ENCODE measurements around the gene BLM. TPM values are rescaled to one million over a fixed set of nuclear protein-coding genes. Genes with fewer than 3 reads are reported as not detected.

BLM gene
- total RNA-seq, 6 experiments from 2014 or later: 2.8 to 7.7 (median 6.1) TPM

DNA sequence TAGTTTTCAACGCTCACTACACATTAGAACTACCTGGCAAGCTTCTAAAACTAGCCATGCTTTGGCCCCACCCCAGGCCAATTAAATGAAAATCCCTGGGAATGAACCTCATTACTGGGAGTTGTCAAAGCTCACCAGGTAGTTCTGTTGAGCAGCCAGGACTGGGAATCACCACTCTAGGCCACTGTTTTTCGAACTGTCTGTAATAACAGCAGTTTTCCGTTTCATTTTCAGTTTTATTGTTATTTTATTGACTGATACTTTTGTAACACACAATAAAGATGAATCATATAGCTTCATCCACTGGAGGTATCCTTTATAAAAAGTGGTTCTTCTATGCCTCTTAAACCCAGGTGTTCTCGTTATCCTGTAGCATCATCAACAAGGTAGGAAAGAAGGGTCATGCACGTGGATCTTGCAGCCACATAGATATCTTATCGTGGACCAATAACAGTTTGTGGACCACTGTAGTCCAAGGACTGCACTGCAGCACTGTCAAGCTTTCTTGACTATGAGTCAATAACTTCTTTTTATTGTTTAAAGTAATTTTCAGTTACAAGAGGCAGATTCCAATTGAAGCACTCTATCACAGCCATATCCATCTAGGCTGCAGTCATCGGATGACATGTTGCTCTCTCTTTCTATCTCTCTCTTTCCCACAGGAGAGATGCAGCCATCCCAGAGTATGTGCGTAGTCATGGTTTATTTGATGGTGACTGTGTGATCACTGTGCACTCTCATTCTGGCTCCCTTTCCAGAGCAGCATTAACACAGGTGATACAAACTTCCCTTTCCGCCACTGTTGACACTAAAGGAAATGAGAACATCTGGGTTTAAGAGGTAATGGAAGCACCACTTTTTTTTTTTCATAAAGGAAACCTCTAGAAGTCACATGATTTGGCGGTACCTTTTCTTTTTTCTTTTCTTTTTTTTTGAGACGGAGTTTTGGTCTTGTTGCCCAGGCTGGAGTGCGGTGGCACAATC is 39.0 kb upstream of the BLM start:
- peaks cover 16% of the 10 kb centered on the region for H3K27me3 Mint-ChIP-seq (ENCODE audit: insufficient read depth)
- peaks cover 5% of the 10 kb centered on the region; the same call in 1 of the 2 replicates for H3K36me3 Mint-ChIP-seq (ENCODE audit: low read depth)
- no peak overlapping the region for H3K4me3 Mint-ChIP-seq
- peaks cover 41% of the 10 kb centered on the region for H3K4me1 Mint-ChIP-seq (ENCODE audit: low read depth)
- TF ChIP-seq, protein P1, sequence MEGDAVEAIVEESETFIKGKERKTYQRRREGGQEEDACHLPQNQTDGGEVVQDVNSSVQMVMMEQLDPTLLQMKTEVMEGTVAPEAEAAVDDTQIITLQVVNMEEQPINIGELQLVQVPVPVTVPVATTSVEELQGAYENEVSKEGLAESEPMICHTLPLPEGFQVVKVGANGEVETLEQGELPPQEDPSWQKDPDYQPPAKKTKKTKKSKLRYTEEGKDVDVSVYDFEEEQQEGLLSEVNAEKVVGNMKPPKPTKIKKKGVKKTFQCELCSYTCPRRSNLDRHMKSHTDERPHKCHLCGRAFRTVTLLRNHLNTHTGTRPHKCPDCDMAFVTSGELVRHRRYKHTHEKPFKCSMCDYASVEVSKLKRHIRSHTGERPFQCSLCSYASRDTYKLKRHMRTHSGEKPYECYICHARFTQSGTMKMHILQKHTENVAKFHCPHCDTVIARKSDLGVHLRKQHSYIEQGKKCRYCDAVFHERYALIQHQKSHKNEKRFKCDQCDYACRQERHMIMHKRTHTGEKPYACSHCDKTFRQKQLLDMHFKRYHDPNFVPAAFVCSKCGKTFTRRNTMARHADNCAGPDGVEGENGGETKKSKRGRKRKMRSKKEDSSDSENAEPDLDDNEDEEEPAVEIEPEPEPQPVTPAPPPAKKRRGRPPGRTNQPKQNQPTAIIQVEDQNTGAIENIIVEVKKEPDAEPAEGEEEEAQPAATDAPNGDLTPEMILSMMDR (IDR thresholded peaks at IDR 0.05): no peak
- no peak overlapping the region for H3K27ac Mint-ChIP-seq
- H3K9me3 Mint-ChIP-seq: no peaks in the 10 kb centered on the region
- DNase-seq: no peak

DNA sequence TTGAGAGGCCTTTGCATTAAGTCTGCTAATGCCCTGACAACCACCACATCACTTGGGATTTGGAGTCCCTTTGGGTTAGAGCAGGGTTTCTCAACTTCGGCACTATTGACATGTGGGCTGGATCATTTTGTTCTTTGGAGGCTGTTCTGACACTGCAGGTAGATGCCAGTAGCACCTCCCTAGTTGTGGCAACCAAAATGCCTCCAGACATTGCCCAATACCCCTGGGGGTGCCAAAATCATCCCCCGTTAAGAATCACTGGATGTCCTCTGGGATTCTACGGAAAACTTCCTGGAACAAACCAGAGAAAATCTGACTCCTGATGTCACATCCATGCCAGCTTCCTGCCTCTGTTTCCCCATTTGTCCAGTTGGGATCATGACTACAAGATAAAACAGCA is 37.2 kb upstream of the BLM start:
- peaks cover 5% of the 10 kb centered on the region; the same call in 1 of the 2 replicates for H3K36me3 Mint-ChIP-seq (ENCODE audit: low read depth)
- H3K9me3 Mint-ChIP-seq: no peaks in the 10 kb centered on the region
- H3K27me3 Mint-ChIP-seq (ENCODE audit: insufficient read depth): peaks cover 8% of the 10 kb centered on the region
- peak overlapping the region; percentile 97 for H3K27ac Mint-ChIP-seq
- TF ChIP-seq, protein P1 (IDR thresholded peaks at IDR 0.05): no peak
- no peak for DNase-seq
- H3K4me3 Mint-ChIP-seq: no peak overlapping the region; the same call in 1 of the 2 replicates
- peaks cover 47% of the 10 kb centered on the region for H3K4me1 Mint-ChIP-seq (ENCODE audit: low read depth)

DNA sequence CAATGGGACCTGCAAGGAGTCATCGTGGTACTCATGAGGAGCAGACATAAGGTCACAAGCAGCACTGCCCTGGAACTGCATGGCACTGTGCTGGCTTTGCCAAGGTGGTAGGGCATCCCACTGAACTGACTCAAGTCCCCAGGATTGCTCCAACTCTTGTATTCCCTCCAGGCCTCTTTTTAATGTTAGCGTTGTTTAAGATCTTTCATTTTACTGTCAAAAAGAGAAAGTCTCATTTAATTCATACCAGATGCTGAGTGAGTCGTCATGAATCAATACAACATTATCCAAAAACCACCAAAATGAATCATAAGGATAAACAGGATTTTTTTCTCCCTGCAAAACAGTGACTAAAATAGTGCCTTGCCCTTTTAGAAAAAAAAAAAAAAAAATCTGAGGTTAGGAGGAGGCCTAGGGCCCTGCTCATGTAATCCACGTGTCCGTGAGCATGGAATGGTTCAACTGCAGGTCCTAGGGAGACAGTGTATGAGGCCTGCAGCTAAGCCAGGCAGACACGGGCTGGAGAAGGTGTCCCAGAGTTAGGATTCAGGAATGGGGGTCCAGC is 36.7 kb upstream of the BLM start:
- peaks cover 5% of the 10 kb centered on the region; the same call in 1 of the 2 replicates for H3K36me3 Mint-ChIP-seq (ENCODE audit: low read depth)
- H3K27ac Mint-ChIP-seq: peak overlapping the region; percentile 97
- peaks cover 6% of the 10 kb centered on the region for H3K27me3 Mint-ChIP-seq (ENCODE audit: insufficient read depth)

DNA sequence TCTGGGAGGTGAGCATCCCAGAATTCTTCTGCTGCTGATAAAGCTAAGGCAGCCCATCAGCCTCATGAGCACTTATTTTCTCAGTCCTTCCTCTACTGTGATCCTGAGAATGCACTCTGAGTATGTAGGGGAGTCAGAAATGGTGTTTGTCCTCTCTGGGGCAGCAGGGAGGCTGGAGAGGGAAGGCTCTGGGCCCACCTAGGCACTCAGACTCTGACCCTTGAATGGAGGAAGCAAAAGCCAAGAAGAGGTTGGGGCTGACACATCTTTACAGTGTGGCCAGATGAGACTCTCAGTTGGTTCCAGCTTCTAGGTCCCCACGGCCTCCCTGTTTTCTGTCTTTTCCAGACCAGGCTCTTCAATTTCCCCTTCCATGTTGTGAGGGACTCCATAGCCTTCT is 36.1 kb upstream of the BLM start:
- peak overlapping the region; percentile 45 for H3K4me3 Mint-ChIP-seq
- TF ChIP-seq, protein P1 (IDR thresholded peaks at IDR 0.05): no peak
- H3K4me1 Mint-ChIP-seq (ENCODE audit: low read depth): peaks cover 47% of the 10 kb centered on the region
- H3K36me3 Mint-ChIP-seq (ENCODE audit: low read depth): peaks cover 5% of the 10 kb centered on the region; the same call in 1 of the 2 replicates
- peaks cover 6% of the 10 kb centered on the region for H3K27me3 Mint-ChIP-seq (ENCODE audit: insufficient read depth)
- no peak for DNase-seq
- peak overlapping the region; percentile 97 for H3K27ac Mint-ChIP-seq
- H3K9me3 Mint-ChIP-seq: no peaks in the 10 kb centered on the region

More for the DNA sequence above, 36.7 kb upstream of the BLM start:
- Mint-ChIP-seq H3K4me1 (ENCODE audit: low read depth) (peaks cover 47% of the 10 kb centered on the region), H3K4me3 (no peak overlapping the region), H3K9me3 (no peaks in the 10 kb centered on the region)
- TF ChIP-seq, protein P1 (IDR thresholded peaks at IDR 0.05): no peak
- peak; percentile 96 for DNase-seq

DNA sequence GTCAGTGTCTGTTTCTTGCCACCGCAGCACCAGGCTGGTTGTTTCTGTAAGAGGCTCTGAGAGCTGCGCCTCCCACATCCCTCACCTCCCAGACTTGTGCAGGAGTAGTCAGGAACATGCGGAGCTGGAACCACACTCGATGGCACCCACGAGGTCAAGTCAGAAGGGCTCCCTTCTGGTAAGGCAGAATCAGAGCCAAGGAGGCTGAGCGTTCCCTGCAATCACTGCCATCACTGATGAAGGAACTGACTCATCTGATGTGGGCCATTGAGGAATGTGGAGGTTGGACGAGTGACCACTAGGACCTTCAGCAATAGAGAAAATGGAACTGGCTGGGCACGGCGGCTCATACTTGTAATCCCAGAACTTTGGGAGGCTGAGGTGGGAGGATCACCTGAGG is 35.7 kb upstream of the BLM start:
- H3K36me3 Mint-ChIP-seq (ENCODE audit: low read depth): peaks cover 5% of the 10 kb centered on the region; the same call in 1 of the 2 replicates
- H3K4me1 Mint-ChIP-seq (ENCODE audit: low read depth): peaks cover 50% of the 10 kb centered on the region
- peaks cover 6% of the 10 kb centered on the region for H3K27me3 Mint-ChIP-seq (ENCODE audit: insufficient read depth)
- TF ChIP-seq, protein P1 (IDR thresholded peaks at IDR 0.05): no peak
- H3K27ac Mint-ChIP-seq: peak overlapping the region; percentile 97
- H3K9me3 Mint-ChIP-seq: no peaks in the 10 kb centered on the region
- peak; percentile 94 for DNase-seq
- H3K4me3 Mint-ChIP-seq: peak overlapping the region; percentile 45
